Liver (tissue), 9 donors: ENCODE results near the gene ATP11A. TPM values are rescaled to one million over a fixed set of nuclear protein-coding genes. Genes with fewer than 3 reads are reported as not detected.

Experiments
- DNase-seq: peaks from one replicate; pipeline ENCODE4 v3.0.0-alpha.2; 2017; ENCODE audit warnings: low spot score
- H3K27ac ChIP-seq, 2 donors: one replicate each; pipeline ENCODE4 v1.7.0; 2013; ENCODE audit warnings: inconsistent platforms in 2 of 2, low read length in 2 of 2, control low read depth in 1 of 2, low read depth in 1 of 2, mild to moderate bottlenecking in 1 of 2
- H3K27me3 ChIP-seq, 4 donors: one replicate each; pipeline versions ENCODE4 v1.6.1 to v1.7.0; 2013; ENCODE audit warnings: low read length in 3 of 4, inconsistent platforms in 1 of 4, mild to moderate bottlenecking in 1 of 4, moderate library complexity in 1 of 4; ENCODE audit not compliant: control insufficient read depth in 4 of 4, insufficient read depth in 4 of 4
- H3K36me3 ChIP-seq, 4 donors: one replicate each; pipeline versions ENCODE4 v1.6.1 to v1.7.0; 2013; ENCODE audit warnings: low read length in 3 of 4, mild to moderate bottlenecking in 3 of 4, low read depth in 1 of 4, moderate library complexity in 1 of 4; ENCODE audit not compliant: control insufficient read depth in 4 of 4, insufficient read depth in 3 of 4
- H3K4me1 ChIP-seq, 4 donors: one replicate each; pipeline versions ENCODE4 v1.6.1 to v1.7.0; 2013; ENCODE audit warnings: low read length in 3 of 4, mild to moderate bottlenecking in 3 of 4, moderate library complexity in 1 of 4; ENCODE audit not compliant: control insufficient read depth in 4 of 4, insufficient read depth in 4 of 4
- H3K4me3 ChIP-seq, 3 donors: one replicate each; pipeline versions ENCODE4 v1.6.1 to v1.7.0; 2013; ENCODE audit warnings: low read length in 3 of 3, control low read depth in 1 of 3, low read depth in 1 of 3, mild to moderate bottlenecking in 1 of 3
- H3K9ac ChIP-seq, 2 donors: one replicate each; pipeline ENCODE4 v1.7.0; 2013; ENCODE audit warnings: low read length in 2 of 2, mild to moderate bottlenecking in 2 of 2, moderate library complexity in 2 of 2, control low read depth in 1 of 2, low read depth in 1 of 2
- H3K9me3 ChIP-seq, 4 donors: one replicate each; pipeline versions ENCODE4 v1.6.1 to v1.7.0; 2013; ENCODE audit warnings: low read length in 3 of 4; ENCODE audit not compliant: control insufficient read depth in 4 of 4
- ATF3 ChIP-seq: IDR thresholded peaks from 2 replicates; pipeline ENCODE4 v1.6.1; 2016; ENCODE audit warnings: antibody characterized with exemption
- CTCF ChIP-seq: fragments of 150-350 bp; IDR thresholded peaks from 2 replicates; pipeline ENCODE4 v1.5.1; 2017; ENCODE audit warnings: improper control_type of control experiment, low read depth, low read length; ENCODE audit not compliant: missing input control
- EGR1 ChIP-seq, 2 donors: IDR thresholded peaks; 2 replicates each; pipeline ENCODE4 v1.6.1; 2016 to 2018; ENCODE audit warnings: antibody characterized with exemption in 2 of 2, low read depth in 2 of 2
- FOXA2 ChIP-seq: IDR thresholded peaks from 2 replicates; pipeline ENCODE4 v1.6.1; 2016; ENCODE audit warnings: antibody characterized with exemption
- GABPA ChIP-seq, 2 donors: IDR thresholded peaks in 1 of 2; conservative IDR thresholded peaks in 1 of 2; 2 replicates each; pipeline ENCODE4 v1.6.1; 2016; ENCODE audit warnings: antibody characterized with exemption in 2 of 2, mild to moderate bottlenecking in 1 of 2, moderate library complexity in 1 of 2
- HNF4A ChIP-seq, 2 donors: conservative IDR thresholded peaks; 2 replicates each; pipeline ENCODE4 v1.6.1; 2016; ENCODE audit warnings: antibody characterized with exemption in 2 of 2, mild to moderate bottlenecking in 2 of 2
- HNF4G ChIP-seq: IDR thresholded peaks from 2 replicates; pipeline ENCODE4 v1.6.1; 2016; ENCODE audit warnings: antibody characterized with exemption
- MAX ChIP-seq: IDR thresholded peaks from 2 replicates; pipeline ENCODE4 v1.6.1; 2016; ENCODE audit warnings: antibody characterized with exemption
- NR2F2 ChIP-seq: IDR thresholded peaks from 2 replicates; pipeline ENCODE4 v1.6.1; 2016; ENCODE audit warnings: antibody characterized with exemption
- RAD21 ChIP-seq, 2 donors: IDR thresholded peaks; 2 replicates each; pipeline ENCODE4 v1.6.1; 2016; ENCODE audit warnings: antibody characterized with exemption in 2 of 2, mild to moderate bottlenecking in 2 of 2
- REST ChIP-seq: IDR thresholded peaks from 2 replicates; pipeline ENCODE4 v1.6.1; 2016; ENCODE audit warnings: antibody characterized with exemption, mild to moderate bottlenecking
- RXRA ChIP-seq, 2 donors: IDR thresholded peaks; 2 replicates each; pipeline ENCODE4 v1.6.1; 2017 to 2018; ENCODE audit warnings: antibody characterized with exemption in 2 of 2, mild to moderate bottlenecking in 1 of 2
- SP1 ChIP-seq: IDR thresholded peaks from 2 replicates; pipeline ENCODE4 v1.6.1; 2018; ENCODE audit warnings: antibody characterized with exemption, mild to moderate bottlenecking
- TAF1 ChIP-seq: conservative IDR thresholded peaks from 2 replicates; pipeline ENCODE4 v1.6.1; 2016; ENCODE audit warnings: antibody characterized with exemption, mild to moderate bottlenecking
- YY1 ChIP-seq: IDR thresholded peaks from 2 replicates; pipeline ENCODE4 v1.6.1; 2016; ENCODE audit warnings: antibody characterized with exemption, mild to moderate bottlenecking
- ZBTB33 ChIP-seq: IDR thresholded peaks from 2 replicates; pipeline ENCODE4 v1.6.1; 2016; ENCODE audit warnings: antibody characterized with exemption
- WGBS: extraction: QIAGEN DNeasy Blood & Tissue Kit; methylation state at CpG from one replicate; pipeline ENCODE4 v1.1.7; 2013; 5-methylcytosine and 5-hydroxymethylcytosine counted together
- polyA plus RNA-seq, 2 donors: library from polyadenylated mRNA; stranded (reverse) in 1 of 2; unstranded in 1 of 2; fragments of 200-250 nt in 1 of 2; fragments of >200 nt in 1 of 2; fragmentation: Nextera tagmentation in 1 of 2; extraction: Ambion mirVana in 1 of 2; gene quantifications; one replicate each; pipeline versions ENCODE4 v1.2.1 to v1.2.3, GENCODE V29; 2013 to 2015
- total RNA-seq, 2 donors: library from RNA; depleted of rRNA; stranded (reverse); fragments of >200 nt; gene quantifications; one replicate each; pipeline ENCODE4 v1.2.3, GENCODE V29; 2014
- donor health status: healthy.
- donor health status: healthy.
- donor health status: healthy.
- donor health status: healthy.
- donor health status: healthy.

Gene ATP11A
- 10 to 100 TPM; 17.3 to 27.9 TPM for total RNA-seq
- 10 to 100 TPM in 1 of 2 donors, 1 to 10 TPM in 1; 8.7 to 10.2 TPM for polyA plus RNA-seq

- Histone ChIP-seq H3K27ac (peak within 1 kb of the TSS; percentile 85 to 93), H3K4me1 (peaks cover 6 to 31% (median 14%) of the 10 kb centered on the region in 4 donors), H3K27me3 (no peaks in the 10 kb centered on the region), H3K9ac (peak within 1 kb of the TSS; percentile 66 to 83), H3K9me3 (no peaks in the 10 kb centered on the region), H3K4me3 (peak within 1 kb of the TSS; percentile 72 to 89 (median 79)), H3K36me3 (no peaks in the 10 kb centered on the region)
- peak; percentile 52 for TF ChIP-seq REST
- peak; percentile 95 for TF ChIP-seq NR2F2
- peak; percentile 14 for TF ChIP-seq SP1
- TF ChIP-seq RAD21 (IDR thresholded peaks at IDR 0.05) = peak; percentile 22 to 26
- no peak for TF ChIP-seq ATF3
- TF ChIP-seq EGR1 (IDR thresholded peaks at IDR 0.05; ENCODE audit: low read depth in 2 of 2) = no peak
- peak; percentile 18 to 43 for TF ChIP-seq RXRA (IDR thresholded peaks at IDR 0.05)
- TF ChIP-seq YY1 = no peak
- no peak for TF ChIP-seq CTCF
- TF ChIP-seq HNF4G = no peak
- TF ChIP-seq TAF1 = peak; percentile 27
- TF ChIP-seq HNF4A (conservative IDR thresholded peaks at IDR 0.05) = peak; percentile 60 to 72
- TF ChIP-seq GABPA (IDR thresholded peaks at IDR 0.05 in 1 of 2, conservative IDR thresholded peaks at IDR 0.05 in 1 of 2) = no peak
- WGBS = under 1% methylated on average over 95 of the region's 95 CpGs
- DNase-seq = peak; percentile 87
These were observed at the start of gene ATP11A for GRCh38 chr13:112689303-112690245. ATP11A (plus strand) TSS chr13:112690038; CDS start chr13:112690417, 379 bp downstream.

GRCh38 chr13:112641456-112642089 lies 48.3 kb upstream of the ATP11A start:
- H3K27ac ChIP-seq = no peak overlapping the region
- H3K4me3 ChIP-seq = no peak overlapping the region
- WGBS = 82% methylated on average over 19 of the region's 19 CpGs
- H3K9ac ChIP-seq = no peak overlapping the region
- TF ChIP-seq MAX (no peak), SP1 (no peak), FOXA2 (no peak), YY1 (no peak), TAF1 (no peak), EGR1 (IDR thresholded peaks at IDR 0.05; ENCODE audit: low read depth in 2 of 2) (no peak), CTCF (no peak), NR2F2 (no peak), RXRA (IDR thresholded peaks at IDR 0.05) (no peak), ZBTB33 (no peak)
- peaks cover 0 to 7% (median 2%) of the 10 kb centered on the region in 4 donors for H3K4me1 ChIP-seq
- H3K36me3 ChIP-seq = no peaks in the 10 kb centered on the region
- peaks cover 0 to 18% (median 0%) of the 10 kb centered on the region in 4 donors for H3K27me3 ChIP-seq
- no peak for DNase-seq
- H3K9me3 ChIP-seq = no peaks in the 10 kb centered on the region
